T-cell (primary cell): Measurements from ENCODE around the gene CACNA2D1. TPM values are rescaled to one million over a fixed set of nuclear protein-coding genes. Genes with fewer than 3 reads are reported as not detected.

Experiments used
- ATAC-seq, 4 experiments: fragments of 200-7000 bp in 3 of 4; fragments of 150-1000 bp in 1 of 4; cut with Tn5 transposase; replicated peaks in 1 of 4; 1 replicate in 3 of 4; 2 replicates in 1 of 4; pipeline ENCODE4 v1.10.0; 2021; ENCODE audit warnings: moderate library complexity in 3 of 4, mild to moderate bottlenecking in 2 of 4, moderate number of reproducible peaks in 1 of 4
- CTCF ChIA-PET, 2 donors: fragments of 300-600 bp; sonication (Branson Sonifier 250); formaldehyde crosslinking; loops; one replicate each; lab custom pipeline; 2022; ENCODE audit warnings: antibody characterized with exemption in 2 of 2; lab: Charles Lee
- POLR2A ChIA-PET, 2 donors: fragments of 300-600 bp; sonication (Branson Sonifier 250); formaldehyde crosslinking; loops; one replicate each; lab custom pipeline; 2022; ENCODE audit warnings: antibody characterized with exemption in 2 of 2; lab: Charles Lee
- DNase-seq, 35 experiments: peaks; one replicate each; pipeline versions ENCODE4 v3.0.0 to v3.0.0-alpha.2; 2013 to 2023
- H3K27ac ChIP-seq: one replicate; pipeline ENCODE4 v1.5.1; 2013; ENCODE audit warnings: low read length
- H3K27me3 ChIP-seq, 2 experiments: replicated peaks in 1 of 2; 1 replicate in 1 of 2; 2 replicates in 1 of 2; pipeline versions ENCODE4 v1.6.1 to v1.7.0; 2013; ENCODE audit warnings: low read length in 1 of 2, mixed read lengths in 1 of 2; ENCODE audit not compliant: control insufficient read depth in 2 of 2, insufficient read depth in 2 of 2; ENCODE audit errors: extremely low read depth in 1 of 2
- H3K36me3 ChIP-seq, 2 donors: 1 replicate in 1 of 2; 2 replicates in 1 of 2; pipeline versions ENCODE4 v1.6.1 to v1.7.0; 2013; ENCODE audit warnings: low read length in 1 of 2; ENCODE audit not compliant: control insufficient read depth in 2 of 2, insufficient read depth in 1 of 2; ENCODE audit errors: extremely low read depth in 1 of 2
- H3K4me1 ChIP-seq, 2 experiments: 1 replicate in 1 of 2; 2 replicates in 1 of 2; pipeline versions ENCODE4 v1.6.1 to v1.7.0; 2013; ENCODE audit warnings: low read length in 2 of 2, mixed read lengths in 1 of 2; ENCODE audit not compliant: insufficient read depth in 2 of 2, control insufficient read depth in 1 of 2; ENCODE audit errors: extremely low read depth in 1 of 2
- H3K4me3 ChIP-seq, 2 donors: 1 replicate in 1 of 2; 2 replicates in 1 of 2; pipeline versions ENCODE4 v1.5.1 to v1.7.0; 2013; ENCODE audit warnings: mild to moderate bottlenecking in 2 of 2, low read length in 1 of 2, moderate library complexity in 1 of 2; ENCODE audit not compliant: control insufficient read depth in 1 of 2; ENCODE audit errors: extremely low read depth in 1 of 2
- H3K9me3 ChIP-seq: 2 replicates; pipeline ENCODE4 v1.7.0; 2013
- H3K27ac Mint-ChIP-seq, 2 donors: one replicate each; pipeline ENCODE4 v1.8.0; 2020 to 2021; ENCODE audit warnings: mild to moderate bottlenecking in 2 of 2, mixed read lengths in 2 of 2
- H3K27me3 Mint-ChIP-seq, 2 donors: one replicate each; pipeline ENCODE4 v1.8.0; 2021 to 2022; ENCODE audit warnings: mixed read lengths in 2 of 2
- H3K36me3 Mint-ChIP-seq: one replicate; pipeline ENCODE4 v1.8.0; 2021; ENCODE audit warnings: mixed read lengths
- H3K4me1 Mint-ChIP-seq, 3 donors: one replicate each; pipeline ENCODE4 v1.8.0; 2020 to 2022; ENCODE audit warnings: mixed read lengths in 3 of 3, mild to moderate bottlenecking in 1 of 3
- H3K4me3 Mint-ChIP-seq, 3 donors: one replicate each; pipeline ENCODE4 v1.8.0; 2020 to 2022; ENCODE audit warnings: mild to moderate bottlenecking in 3 of 3, mixed read lengths in 3 of 3, moderate library complexity in 3 of 3
- H3K9me3 Mint-ChIP-seq, 3 donors: one replicate each; pipeline ENCODE4 v1.8.0; 2020 to 2022; ENCODE audit warnings: mixed read lengths in 3 of 3
- WGBS: methylation state at CpG from one replicate; pipeline ENCODE4 v1.1.5; 2013; ENCODE audit warnings: missing lambda C conversion rate; ENCODE audit not compliant: insufficient coverage; 5-methylcytosine and 5-hydroxymethylcytosine counted together
- total RNA-seq, 35 experiments: library from RNA in 6 of 35; stranded (reverse) in 6 of 35; fragments of 120-200 nt in 1 of 35; gene quantifications; one replicate each; pipeline versions ENCODE4 v1.2.1 to v1.2.4 and lab custom pipeline; 2013 to 2026

Gene CACNA2D1
- total RNA-seq, 5 donors from 2014 or later (not counting 1 experiment from before 2014, with no cell fraction given) = 0.03 to 0.43 (median 0.35) TPM; not detected in 2

GRCh38 chr7:82429408-82429807 lies 14.2 kb downstream of the CACNA2D1 start:
- H3K36me3 Mint-ChIP-seq = no peaks in the 10 kb centered on the region
- ATAC-seq = no peak
- POLR2A ChIA-PET = interaction anchor here in 1 of 2 donors (0.6 kb wide), 1 partner anchor 101 kb away, joined by 5 read pairs; no protein-coding TSS in a partner anchor
- Histone ChIP-seq H3K9me3 (no peaks in the 10 kb centered on the region), H3K27ac (no peak overlapping the region), H3K4me1 (no peaks in the 10 kb centered on the region), H3K4me3 (no peak overlapping the region), H3K27me3 (no peaks in the 10 kb centered on the region), H3K36me3 (no peaks in the 10 kb centered on the region)
- CTCF ChIA-PET = no interaction called here
- no peaks in the 10 kb centered on the region for H3K27me3 Mint-ChIP-seq
- H3K27ac Mint-ChIP-seq = no peak overlapping the region
- no peak for DNase-seq
- WGBS = 14% methylated on average over 1 of the region's 5 CpGs
- no peaks in the 10 kb centered on the region for H3K4me1 Mint-ChIP-seq
- peaks cover 0 to 8% (median 0%) of the 10 kb centered on the region in 3 donors for H3K9me3 Mint-ChIP-seq
- no peak overlapping the region for H3K4me3 Mint-ChIP-seq

- no peaks in the 10 kb centered on the region for H3K36me3 ChIP-seq
- no peak overlapping the region for H3K4me3 ChIP-seq
- Mint-ChIP-seq H3K9me3 (peaks cover 0 to 8% (median 0%) of the 10 kb centered on the region in 3 donors), H3K27ac (no peak overlapping the region), H3K27me3 (no peaks in the 10 kb centered on the region), H3K36me3 (no peaks in the 10 kb centered on the region), H3K4me3 (no peak overlapping the region), H3K4me1 (no peaks in the 10 kb centered on the region)
- no peaks in the 10 kb centered on the region for H3K9me3 ChIP-seq
- WGBS = no CpG with 5 or more reads among the region's 2 CpGs
- CTCF ChIA-PET = no interaction called here
- DNase-seq (no peak), ATAC-seq (no peak)
- H3K27ac ChIP-seq = no peak overlapping the region
- H3K27me3 ChIP-seq = no peaks in the 10 kb centered on the region
- POLR2A ChIA-PET = no interaction called here
- no peaks in the 10 kb centered on the region for H3K4me1 ChIP-seq
Observed at GRCh38 chr7:82428186-82428961, 15.2 kb downstream of the CACNA2D1 start.

DNA sequence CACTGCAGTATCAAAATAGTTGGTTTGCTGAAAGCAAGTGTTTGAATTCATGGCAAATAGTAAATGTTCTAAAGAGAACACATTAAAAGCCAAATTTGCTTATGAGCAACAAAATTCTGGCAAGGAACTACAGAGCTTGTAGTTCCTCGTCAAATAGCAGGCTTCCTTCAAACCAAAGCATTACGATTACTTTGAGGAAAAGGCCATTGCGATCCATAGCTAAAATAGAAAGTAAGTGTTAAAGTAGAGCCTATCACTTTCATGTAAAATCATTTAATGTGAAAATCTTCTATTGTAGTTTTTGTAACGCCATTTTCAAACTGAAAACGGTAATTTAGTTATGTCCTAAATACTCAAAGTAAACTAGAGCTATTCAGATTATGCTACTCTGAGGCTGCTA lies 20.1 kb downstream of the CACNA2D1 start:
- CTCF ChIA-PET = no interaction called here
- Histone ChIP-seq H3K36me3 (no peaks in the 10 kb centered on the region), H3K27ac (no peak overlapping the region), H3K9me3 (no peaks in the 10 kb centered on the region), H3K4me3 (no peak overlapping the region), H3K27me3 (no peaks in the 10 kb centered on the region), H3K4me1 (no peaks in the 10 kb centered on the region)
- DNase-seq = no peak
- H3K27me3 Mint-ChIP-seq = no peaks in the 10 kb centered on the region
- no peak for ATAC-seq
- no CpG with 5 or more reads among the region's 5 CpGs for whole genome bisulfite sequencing
- H3K4me3 Mint-ChIP-seq = no peak overlapping the region
- POLR2A ChIA-PET = no interaction called here
- H3K36me3 Mint-ChIP-seq = no peaks in the 10 kb centered on the region
- H3K9me3 Mint-ChIP-seq = peaks cover 0 to 2% (median 0%) of the 10 kb centered on the region in 3 donors
- H3K4me1 Mint-ChIP-seq = no peaks in the 10 kb centered on the region
- no peak overlapping the region for H3K27ac Mint-ChIP-seq

DNA sequence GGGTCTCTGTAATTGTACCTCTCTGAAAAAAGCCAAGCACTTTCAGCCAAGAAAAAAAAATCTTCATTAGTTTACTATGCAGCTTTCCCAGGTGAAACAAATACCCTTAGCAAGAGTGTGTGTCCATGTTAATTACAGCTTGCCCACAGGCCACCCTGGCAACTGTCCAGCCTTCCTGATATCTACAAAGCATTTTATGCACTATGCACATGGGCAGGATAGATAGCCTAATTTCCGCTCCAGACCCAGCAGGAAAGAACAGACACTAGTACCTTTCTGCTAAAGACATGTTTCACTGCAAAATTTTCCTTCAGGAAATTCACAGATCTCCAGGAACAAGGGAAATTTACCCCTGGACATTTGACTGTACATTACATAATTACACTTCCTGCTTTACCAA lies 24.4 kb downstream of the CACNA2D1 start:
- ChIA-PET POLR2A (no interaction called here), CTCF (no interaction called here)
- Histone ChIP-seq H3K27ac (no peak overlapping the region), H3K4me1 (no peaks in the 10 kb centered on the region), H3K36me3 (no peaks in the 10 kb centered on the region), H3K27me3 (no peaks in the 10 kb centered on the region), H3K9me3 (no peaks in the 10 kb centered on the region), H3K4me3 (no peak overlapping the region)
- no peak overlapping the region for H3K4me3 Mint-ChIP-seq
- H3K36me3 Mint-ChIP-seq = no peaks in the 10 kb centered on the region
- DNase-seq = no peak
- H3K27me3 Mint-ChIP-seq = peaks cover 0 to 1% of the 10 kb centered on the region in 2 donors
- H3K9me3 Mint-ChIP-seq = peaks cover 0 to 7% (median 6%) of the 10 kb centered on the region in 3 donors
- H3K27ac Mint-ChIP-seq = no peak overlapping the region
- H3K4me1 Mint-ChIP-seq = no peaks in the 10 kb centered on the region
- no peak for ATAC-seq
- 86% methylated on average over 1 of the region's 1 CpG for WGBS

DNA sequence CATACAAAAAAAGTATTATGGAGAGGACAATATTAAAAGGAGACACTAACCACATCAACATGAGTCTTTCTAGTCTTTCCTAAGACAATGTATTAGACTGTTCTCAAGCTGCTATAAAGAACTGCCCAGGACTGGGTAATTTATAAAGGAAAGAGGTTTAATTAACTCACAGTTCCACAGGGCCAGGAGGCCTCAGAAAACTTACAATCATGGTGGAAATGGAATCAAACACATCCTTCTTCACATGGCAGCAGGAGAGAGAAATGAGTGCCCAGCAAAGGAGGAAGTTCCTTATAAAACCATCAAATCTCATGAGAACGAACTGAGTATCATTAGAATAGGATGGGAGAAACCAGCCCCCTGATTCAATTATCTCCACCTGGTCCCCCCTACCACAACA lies 25.7 kb downstream of the CACNA2D1 start:
- Mint-ChIP-seq H3K4me1 (no peaks in the 10 kb centered on the region), H3K27ac (no peak overlapping the region), H3K4me3 (no peak overlapping the region), H3K9me3 (peaks cover 0 to 7% (median 6%) of the 10 kb centered on the region in 3 donors), H3K36me3 (no peaks in the 10 kb centered on the region), H3K27me3 (peaks cover 0 to 4% of the 10 kb centered on the region in 2 donors)
- DNase-seq (no peak), ATAC-seq (no peak)
- no peaks in the 10 kb centered on the region for H3K4me1 ChIP-seq
- H3K9me3 ChIP-seq = no peaks in the 10 kb centered on the region
- ChIA-PET CTCF (no interaction called here), POLR2A (no interaction called here)
- no peaks in the 10 kb centered on the region for H3K36me3 ChIP-seq
- WGBS = no CpG with 5 or more reads among the region's 1 CpG
- H3K27me3 ChIP-seq = no peaks in the 10 kb centered on the region
- H3K4me3 ChIP-seq = no peak overlapping the region
- no peak overlapping the region for H3K27ac ChIP-seq

- no peaks in the 10 kb centered on the region for H3K36me3 Mint-ChIP-seq
- H3K9me3 ChIP-seq = no peaks in the 10 kb centered on the region
- no peak overlapping the region for H3K4me3 ChIP-seq
- peaks cover 0 to 7% (median 6%) of the 10 kb centered on the region in 3 donors for H3K9me3 Mint-ChIP-seq
- no peaks in the 10 kb centered on the region for H3K27me3 ChIP-seq
- ChIA-PET CTCF (no interaction called here), POLR2A (interaction anchor here in 1 of 2 donors (0.7 kb wide), 1 partner anchor 23 kb away, joined by 3 read pairs; no protein-coding TSS in a partner anchor)
- ATAC-seq (no peak), DNase-seq (no peak)
- H3K27ac Mint-ChIP-seq = no peak overlapping the region
- no CpG with 5 or more reads among the region's 1 CpG for WGBS
- H3K4me3 Mint-ChIP-seq = no peak overlapping the region
- H3K4me1 Mint-ChIP-seq = no peaks in the 10 kb centered on the region
- H3K36me3 ChIP-seq = no peaks in the 10 kb centered on the region
- H3K27ac ChIP-seq = no peak overlapping the region
- no peaks in the 10 kb centered on the region for H3K4me1 ChIP-seq
- H3K27me3 Mint-ChIP-seq = peaks cover 0 to 4% of the 10 kb centered on the region in 2 donors
Observed at GRCh38 chr7:82416402-82416801, 27.2 kb downstream of the CACNA2D1 start.
